HCT116 (cell line): ENCODE measurements around the gene RASSF7. TPM values are rescaled to one million over a fixed set of nuclear protein-coding genes. Genes with fewer than 3 reads are reported as not detected.

ENCODE experiments used
- ATAC-seq: fragments of 200-7000 bp; cut with Tn5 transposase; 2 replicates; pipeline ENCODE4 v1.9.1; 2020; ENCODE audit warnings: mild to moderate bottlenecking, moderate library complexity
- BruUV-seq: library from RNA; stranded (reverse); fragments of 400-500 nt; replicated peaks from 2 replicates; lab custom pipeline; 2021; lab: Mats Ljungman, UMichigan
- CTCF ChIA-PET: fragments of 300-600 bp; sonication (Branson Sonifier 250); formaldehyde crosslinking; loops from one replicate; lab custom pipeline; 2021; ENCODE audit warnings: antibody characterized with exemption; lab: Charles Lee
- POLR2A ChIA-PET: fragments of 300-600, 350-600 bp; sonication (Branson Sonifier 250); formaldehyde crosslinking; loops from one replicate; lab custom pipeline; 2021; ENCODE audit warnings: antibody characterized with exemption; lab: Charles Lee
- RAD21 ChIA-PET, 2 experiments: fragments of 300-600 bp; sonication (Branson Sonifier 250); formaldehyde crosslinking; loops; one replicate each; lab custom pipeline; 2023; ENCODE audit warnings: low total read pairs in 2 of 2; ENCODE audit not compliant: uncharacterized antibody in 2 of 2, unreplicated experiment in 2 of 2, low non-redundant PET in 1 of 2; lab: Charles Lee
- DNase-seq: peaks from one replicate; pipeline ENCODE4 v3.0.0-alpha.2; 2010; ENCODE audit warnings: low read depth, low spot score
- H2AFZ ChIP-seq: fragments of 200-600 bp; shearing (Covaris generic), sonication (generic); 2 replicates; pipeline ENCODE4 v1.6.1; 2017; ENCODE audit warnings: low read depth, mixed run types, mixed read lengths, antibody characterized with exemption, low read length; ENCODE audit not compliant: poor library complexity, severe bottlenecking
- H3K27ac ChIP-seq: 2 replicates; pipeline ENCODE4 v1.5.1; 2012; ENCODE audit warnings: low read depth, low read length
- H3K27me3 ChIP-seq: fragments of 200-600 bp; sonication (generic); 2 replicates; pipeline ENCODE4 v1.6.1; 2016; ENCODE audit warnings: mixed run types, low read length, mixed read lengths; ENCODE audit not compliant: insufficient read depth
- H3K36me3 ChIP-seq, 2 experiments: fragments of 200-500 bp in 1 of 2; fragments of 200-600 bp in 1 of 2; sonication (Bioruptor generic) in 1 of 2; sonication (generic) in 1 of 2; 2 replicates each; pipeline versions ENCODE4 v1.5.1 to v1.6.1; 2014 to 2016; ENCODE audit warnings: low read length in 2 of 2, inconsistent platforms in 1 of 2, mixed read lengths in 1 of 2, mixed run types in 1 of 2; ENCODE audit not compliant: insufficient read depth in 2 of 2, control insufficient read depth in 1 of 2
- H3K4me1 ChIP-seq, 2 experiments: fragments of 200-600 bp in 1 of 2; sonication (generic) in 1 of 2; 2 replicates each; pipeline versions ENCODE4 v1.5.1 to v1.6.1; 2012 to 2017; ENCODE audit warnings: low read length in 2 of 2, inconsistent platforms in 1 of 2, mild to moderate bottlenecking in 1 of 2, mixed read lengths in 1 of 2, mixed run types in 1 of 2, moderate library complexity in 1 of 2; ENCODE audit not compliant: insufficient read depth in 2 of 2, control insufficient read depth in 1 of 2
- H3K4me2 ChIP-seq: fragments of 200-600 bp; sonication (generic); 2 replicates; pipeline ENCODE4 v1.6.1; 2017; ENCODE audit warnings: mixed run types, low read length, mixed read lengths
- H3K4me3 ChIP-seq, 2 experiments: fragments of 200-600 bp in 1 of 2; sonication (generic) in 1 of 2; replicated peaks in 1 of 2; 2 replicates each; pipeline ENCODE4 v1.5.1; 2011 to 2016; ENCODE audit warnings: low read length in 2 of 2, control low read depth in 1 of 2, low read depth in 1 of 2, mild to moderate bottlenecking in 1 of 2, mixed read lengths in 1 of 2, mixed run types in 1 of 2
- H3K79me2 ChIP-seq: fragments of 200-600 bp; sonication (generic); 2 replicates; pipeline ENCODE4 v1.6.1; 2017; ENCODE audit warnings: mild to moderate bottlenecking, mixed run types, low read length, moderate library complexity, mixed read lengths; ENCODE audit not compliant: insufficient read depth
- H3K9ac ChIP-seq: fragments of 200-600 bp; sonication (generic); 2 replicates; pipeline ENCODE4 v1.6.1; 2016; ENCODE audit warnings: low read length, mixed read lengths
- H3K9me2 ChIP-seq: fragments of 200-600 bp; sonication (generic), shearing (Covaris generic); 2 replicates; pipeline ENCODE4 v1.6.1; 2017; ENCODE audit warnings: mixed run types, mild to moderate bottlenecking, moderate library complexity; ENCODE audit not compliant: insufficient read depth
- H3K9me3 ChIP-seq, 2 experiments: fragments of 200-500 bp in 1 of 2; fragments of 200-600 bp in 1 of 2; sonication (Bioruptor generic) in 1 of 2; sonication (generic) in 1 of 2; 2 replicates each; pipeline ENCODE4 v1.6.1; 2014 to 2017; ENCODE audit warnings: low read length in 2 of 2, mixed read lengths in 2 of 2, inconsistent platforms in 1 of 2, low read depth in 1 of 2, mild to moderate bottlenecking in 1 of 2, mixed run types in 1 of 2, moderate library complexity in 1 of 2; ENCODE audit not compliant: control insufficient read depth in 1 of 2, insufficient read depth in 1 of 2
- H4K20me1 ChIP-seq: fragments of 200-600 bp; sonication (generic), shearing (Covaris generic); 2 replicates; pipeline ENCODE4 v1.6.1; 2017; ENCODE audit warnings: mixed run types, mild to moderate bottlenecking, moderate library complexity; ENCODE audit not compliant: insufficient read depth
- ATF3 ChIP-seq: IDR thresholded peaks from 2 replicates; pipeline ENCODE4 v1.6.1; 2012
- CBX3 ChIP-seq: IDR thresholded peaks from 2 replicates; pipeline ENCODE4 v1.6.1; 2012; ENCODE audit warnings: low read depth
- CEBPB ChIP-seq: IDR thresholded peaks from 2 replicates; pipeline ENCODE4 v1.6.1; 2012; ENCODE audit warnings: low read depth
- EZH2phosphoT487 ChIP-seq: fragments of 200-600 bp; IDR thresholded peaks from 2 replicates; pipeline ENCODE4 v1.6.1; 2018; ENCODE audit warnings: antibody characterized with exemption, borderline replicate concordance
- RAD21 ChIP-seq: IDR thresholded peaks from 2 replicates; pipeline ENCODE4 v1.6.1; 2012; ENCODE audit warnings: low read depth, mild to moderate bottlenecking
- REST ChIP-seq: IDR thresholded peaks from 2 replicates; pipeline ENCODE4 v1.6.1; 2012; ENCODE audit warnings: low read depth
- SP1 ChIP-seq: IDR thresholded peaks from 2 replicates; pipeline ENCODE4 v1.6.1; 2012; ENCODE audit warnings: low read depth
- SRF ChIP-seq: IDR thresholded peaks from 2 replicates; pipeline ENCODE4 v1.6.1; 2012; ENCODE audit warnings: low read depth
- ZFX ChIP-seq: fragments of 450-650 bp; IDR thresholded peaks from 2 replicates; pipeline ENCODE4 v1.6.1; 2017
- intact Hi-C: fragments of 100-400 bp; cut with micrococcal nuclease; formaldehyde crosslinking; loops from 2 replicates; pipeline ENCODE4 v1.10.0; 2022
- total RNA-seq: library from RNA; stranded (reverse); gene quantifications from one replicate; pipeline ENCODE4 v1.2.1, GENCODE V29; 2021; ENCODE audit not compliant: unreplicated experiment

Gene RASSF7
- total RNA-seq, 1 experiment from 2014 or later: 35.9 TPM

GRCh38 chr11:531919-532526 is 28.7 kb upstream of the RASSF7 start:
- Histone ChIP-seq H3K4me3 (no peak overlapping the region), H3K79me2 (peaks cover 26% of the 10 kb centered on the region), H4K20me1 (no peaks in the 10 kb centered on the region), H3K4me2 (no peak overlapping the region), H3K9me3 (no peaks in the 10 kb centered on the region), H3K36me3 (peaks cover 0 to 26% of the 10 kb centered on the region in 2 experiments; a peak in 2 of 4 replicates), H3K9ac (no peak overlapping the region), H3K27ac (no peak overlapping the region), H3K4me1 (peaks cover 6 to 18% of the 10 kb centered on the region in 2 experiments; a peak in 3 of 4 replicates), H3K27me3 (no peaks in the 10 kb centered on the region), H3K9me2 (no peaks in the 10 kb centered on the region), H2AFZ (no peak overlapping the region)
- intact Hi-C loops: no loop called here
- TF ChIP-seq CBX3: no peak
- TF ChIP-seq EZH2phosphoT487: no peak
- TF ChIP-seq ATF3: no peak
- TF ChIP-seq SRF: no peak
- TF ChIP-seq CEBPB: no peak
- no peak for TF ChIP-seq REST
- no peak for TF ChIP-seq ZFX
- TF ChIP-seq RAD21: no peak
- no peak for TF ChIP-seq SP1
- ChIA-PET CTCF (no interaction called here), POLR2A (no interaction called here), RAD21 (no interaction called here)
- no peak for ATAC-seq
- BruUV-seq: no TSS peak
- no peak for DNase-seq
